Mesendoderm (in vitro differentiated cells): Measurements from ENCODE around the gene B4GALT6.

ENCODE experiments used
- DNase-seq: peaks from one replicate; pipeline ENCODE4 v3.0.0; 2013
- H2AK5ac ChIP-seq: 2 replicates; pipeline ENCODE4 v1.6.1; 2013; ENCODE audit warnings: low read length, inconsistent platforms
- H2BK120ac ChIP-seq: 2 replicates; pipeline ENCODE4 v1.6.1; 2013; ENCODE audit warnings: low read depth, mild to moderate bottlenecking, low read length, moderate library complexity, mixed read lengths
- H2BK15ac ChIP-seq: replicated peaks from 2 replicates; pipeline ENCODE4 v1.6.1; 2013; ENCODE audit warnings: low read depth, mild to moderate bottlenecking, moderate library complexity
- H2BK5ac ChIP-seq: 2 replicates; pipeline ENCODE4 v1.6.1; 2013; ENCODE audit warnings: low read length, inconsistent platforms
- H3K18ac ChIP-seq: 2 replicates; pipeline ENCODE4 v1.6.1; 2013; ENCODE audit warnings: mild to moderate bottlenecking, low read length, mixed read lengths
- H3K23ac ChIP-seq: one replicate; pipeline ENCODE4 v1.6.1; 2013; ENCODE audit warnings: low read length
- H3K27ac ChIP-seq: 2 replicates; pipeline ENCODE4 v1.5.1; 2013; ENCODE audit warnings: low read depth, mild to moderate bottlenecking, inconsistent platforms, low read length, moderate library complexity
- H3K27me3 ChIP-seq: 2 replicates; pipeline ENCODE4 v1.6.1; 2013; ENCODE audit warnings: low read length, control low read depth, mild to moderate bottlenecking, inconsistent platforms; ENCODE audit not compliant: insufficient read depth, poor library complexity
- H3K36me3 ChIP-seq: 2 replicates; pipeline ENCODE4 v1.6.1; 2013; ENCODE audit warnings: low read length, inconsistent platforms; ENCODE audit not compliant: control insufficient read depth, insufficient read depth
- H3K4ac ChIP-seq: one replicate; pipeline ENCODE4 v1.6.1; 2013; ENCODE audit warnings: low read depth, mild to moderate bottlenecking, low read length, moderate library complexity
- H3K4me1 ChIP-seq: 2 replicates; pipeline ENCODE4 v1.6.1; 2013; ENCODE audit warnings: low read depth, low read length, inconsistent platforms; ENCODE audit not compliant: control insufficient read depth
- H3K4me2 ChIP-seq: 2 replicates; pipeline ENCODE4 v1.6.1; 2013; ENCODE audit warnings: low read length
- H3K4me3 ChIP-seq: 2 replicates; pipeline ENCODE4 v1.5.1; 2013; ENCODE audit warnings: mild to moderate bottlenecking, low read length
- H3K56ac ChIP-seq: one replicate; pipeline ENCODE4 v1.6.1; 2013; ENCODE audit warnings: low read length
- H3K79me1 ChIP-seq: 2 replicates; pipeline ENCODE4 v1.6.1; 2013; ENCODE audit warnings: low read length, inconsistent platforms
- H3K79me2 ChIP-seq: 2 replicates; pipeline ENCODE4 v1.6.1; 2013; ENCODE audit warnings: mild to moderate bottlenecking, low read length; ENCODE audit not compliant: control insufficient read depth, insufficient read depth
- H3K9ac ChIP-seq: 2 replicates; pipeline ENCODE4 v1.6.1; 2013; ENCODE audit warnings: low read length, inconsistent platforms
- H4K5ac ChIP-seq: one replicate; pipeline ENCODE4 v1.6.1; 2013; ENCODE audit warnings: low read length
- H4K8ac ChIP-seq: one replicate; pipeline ENCODE4 v1.6.1; 2013; ENCODE audit warnings: low read depth, mild to moderate bottlenecking, control low read depth, low read length, moderate library complexity
- WGBS: extraction: QIAGEN DNeasy Blood & Tissue Kit; methylation state at CpG from one replicate; pipeline ENCODE4 v1.1.7; 2013; ENCODE audit warnings: low lambda C conversion rate, missing lambda C conversion rate; ENCODE audit not compliant: insufficient coverage; ENCODE audit errors: extremely low coverage; 5-methylcytosine and 5-hydroxymethylcytosine counted together

B4GALT6 gene

DNA sequence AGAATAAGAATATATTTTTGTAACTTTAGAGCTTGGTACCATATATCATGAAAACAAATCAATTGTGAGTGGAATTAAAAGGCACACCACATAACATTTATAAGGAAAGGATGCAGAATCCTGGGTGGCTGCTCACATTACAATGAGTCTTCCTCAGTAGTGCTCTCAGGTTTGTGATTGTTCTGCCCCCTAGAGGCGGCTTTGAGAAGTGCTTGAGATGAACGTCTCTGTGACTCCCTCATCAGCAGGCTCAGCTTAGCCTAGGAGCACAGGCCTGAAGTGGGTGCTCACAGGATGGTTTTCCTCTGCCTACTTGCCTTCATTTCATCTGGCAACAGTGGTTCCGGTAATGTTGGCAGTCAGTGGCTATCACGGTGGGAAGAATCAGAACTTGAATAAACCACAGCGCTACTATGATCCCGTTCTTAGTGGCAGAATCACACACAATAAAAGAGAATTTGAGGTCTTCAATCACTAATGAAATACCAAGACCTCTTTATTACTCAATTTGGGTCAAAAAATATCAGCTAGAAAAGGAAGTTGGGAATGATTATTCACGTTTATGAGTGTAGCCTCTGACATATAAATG is 38.1 kb upstream of the B4GALT6 start:
- H3K4me1 ChIP-seq = no peaks in the 10 kb centered on the region
- H3K18ac ChIP-seq = no peak overlapping the region
- no peak overlapping the region for H2AK5ac ChIP-seq
- no peak overlapping the region for H2BK5ac ChIP-seq
- H3K36me3 ChIP-seq = no peaks in the 10 kb centered on the region
- no peak overlapping the region for H3K4ac ChIP-seq
- no peak overlapping the region for H2BK15ac ChIP-seq
- no peaks in the 10 kb centered on the region for H3K79me2 ChIP-seq
- H3K23ac ChIP-seq = no peak overlapping the region
- H2BK120ac ChIP-seq = no peak overlapping the region
- no peak overlapping the region for H3K27ac ChIP-seq
- H3K56ac ChIP-seq = no peak overlapping the region
- H4K5ac ChIP-seq = no peak overlapping the region
- WGBS = no CpG with 5 or more reads among the region's 7 CpGs
- H3K4me3 ChIP-seq = no peak overlapping the region
- peak; percentile 90 for DNase-seq
- no peak overlapping the region for H3K4me2 ChIP-seq
- H3K9ac ChIP-seq = no peak overlapping the region
- no peak overlapping the region for H4K8ac ChIP-seq
- no peaks in the 10 kb centered on the region for H3K79me1 ChIP-seq
- H3K27me3 ChIP-seq = no peaks in the 10 kb centered on the region

DNA sequence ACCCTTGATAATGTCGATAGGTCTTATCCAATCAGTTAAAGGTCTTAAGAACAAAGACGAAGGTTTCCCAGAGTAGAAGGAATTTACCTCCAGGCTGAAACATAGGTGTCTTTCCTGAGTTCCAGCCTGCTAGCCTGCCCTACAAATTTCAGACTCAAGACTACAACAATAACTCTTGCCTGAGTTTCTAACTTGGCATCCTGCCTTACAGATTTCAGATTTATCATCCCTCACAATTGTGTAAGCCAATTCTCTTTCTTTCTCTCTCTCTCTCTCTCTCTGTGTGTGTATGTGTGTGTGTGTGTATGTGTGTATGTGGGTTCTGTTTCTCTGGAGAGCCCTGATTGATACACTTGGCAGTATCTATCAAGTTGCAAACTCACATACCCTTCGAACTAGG is 37.2 kb upstream of the B4GALT6 start:
- no peaks in the 10 kb centered on the region for H3K79me1 ChIP-seq
- H3K27me3 ChIP-seq = no peaks in the 10 kb centered on the region
- no peak overlapping the region for H3K27ac ChIP-seq
- WGBS = no CpG with 5 or more reads among the region's 3 CpGs
- H3K18ac ChIP-seq = no peak overlapping the region
- H3K4me2 ChIP-seq = no peak overlapping the region
- H3K56ac ChIP-seq = no peak overlapping the region
- H2BK15ac ChIP-seq = no peak overlapping the region
- no peak overlapping the region for H3K4ac ChIP-seq
- H2BK5ac ChIP-seq = no peak overlapping the region
- H3K23ac ChIP-seq = no peak overlapping the region
- H2AK5ac ChIP-seq = no peak overlapping the region
- no peak overlapping the region for H3K9ac ChIP-seq
- no peaks in the 10 kb centered on the region for H3K4me1 ChIP-seq
- no peaks in the 10 kb centered on the region for H3K79me2 ChIP-seq
- no peak overlapping the region for H4K8ac ChIP-seq
- no peak overlapping the region for H3K4me3 ChIP-seq
- H3K36me3 ChIP-seq = no peaks in the 10 kb centered on the region
- H4K5ac ChIP-seq = no peak overlapping the region
- H2BK120ac ChIP-seq = no peak overlapping the region
- DNase-seq = peak; percentile 45

DNA sequence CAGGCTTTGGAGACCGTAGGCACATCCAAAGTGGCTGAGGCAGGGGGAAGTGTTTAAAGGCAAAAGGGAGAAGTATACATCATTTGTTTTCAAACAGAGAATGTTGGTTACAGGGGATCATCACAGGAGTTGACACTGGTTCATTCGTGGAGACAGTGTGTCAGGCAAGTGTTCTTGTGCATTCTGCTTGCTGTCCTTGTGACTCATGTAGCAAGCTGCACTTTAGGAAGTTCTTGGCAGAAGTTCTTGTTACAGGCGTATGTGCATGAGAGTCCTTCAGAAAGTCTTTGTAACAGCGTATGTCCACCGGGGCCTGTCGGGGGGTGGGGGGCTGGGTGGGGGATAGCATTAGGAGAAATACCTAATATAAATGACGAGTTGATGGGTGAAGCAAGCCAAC is 36.5 kb upstream of the B4GALT6 start:
- H2AK5ac ChIP-seq = no peak overlapping the region
- no peaks in the 10 kb centered on the region for H3K79me1 ChIP-seq
- no peak overlapping the region for H3K56ac ChIP-seq
- H3K23ac ChIP-seq = no peak overlapping the region
- no CpG with 5 or more reads among the region's 7 CpGs for WGBS
- no peak overlapping the region for H3K4me3 ChIP-seq
- H3K4ac ChIP-seq = no peak overlapping the region
- H2BK5ac ChIP-seq = no peak overlapping the region
- H2BK120ac ChIP-seq = no peak overlapping the region
- no peaks in the 10 kb centered on the region for H3K79me2 ChIP-seq
- no peak overlapping the region for H4K5ac ChIP-seq
- H3K18ac ChIP-seq = no peak overlapping the region
- no peak overlapping the region for H3K4me2 ChIP-seq
- no peak overlapping the region for H3K27ac ChIP-seq
- H3K27me3 ChIP-seq = no peaks in the 10 kb centered on the region
- no peaks in the 10 kb centered on the region for H3K4me1 ChIP-seq
- H3K36me3 ChIP-seq = no peaks in the 10 kb centered on the region
- DNase-seq = no peak
- no peak overlapping the region for H2BK15ac ChIP-seq
- H4K8ac ChIP-seq = no peak overlapping the region
- no peak overlapping the region for H3K9ac ChIP-seq

- H2BK120ac ChIP-seq = no peak overlapping the region
- no peak overlapping the region for H2BK15ac ChIP-seq
- no peak overlapping the region for H3K23ac ChIP-seq
- H3K18ac ChIP-seq = no peak overlapping the region
- no peaks in the 10 kb centered on the region for H3K36me3 ChIP-seq
- no peak for DNase-seq
- no peak overlapping the region for H4K8ac ChIP-seq
- H3K79me2 ChIP-seq = no peaks in the 10 kb centered on the region
- H3K4me2 ChIP-seq = no peak overlapping the region
- H3K27me3 ChIP-seq = no peaks in the 10 kb centered on the region
- no peak overlapping the region for H3K27ac ChIP-seq
- H3K79me1 ChIP-seq = no peaks in the 10 kb centered on the region
- no peak overlapping the region for H3K9ac ChIP-seq
- H3K4ac ChIP-seq = no peak overlapping the region
- H3K4me1 ChIP-seq = no peaks in the 10 kb centered on the region
- no peak overlapping the region for H2AK5ac ChIP-seq
- no peak overlapping the region for H2BK5ac ChIP-seq
- H4K5ac ChIP-seq = no peak overlapping the region
- H3K4me3 ChIP-seq = no peak overlapping the region
- WGBS = no CpG with 5 or more reads among the region's 7 CpGs
- H3K56ac ChIP-seq = no peak overlapping the region
These were observed 35.1 kb upstream of the B4GALT6 start for GRCh38 chr18:31719363-31720006.

GRCh38 chr18:31718386-31718785 is 34.0 kb upstream of the B4GALT6 start:
- H3K9ac ChIP-seq = no peak overlapping the region
- H2BK15ac ChIP-seq = no peak overlapping the region
- H2BK120ac ChIP-seq = no peak overlapping the region
- H3K27me3 ChIP-seq = no peaks in the 10 kb centered on the region
- no peak overlapping the region for H3K56ac ChIP-seq
- no peaks in the 10 kb centered on the region for H3K79me2 ChIP-seq
- DNase-seq = no peak
- no peak overlapping the region for H3K18ac ChIP-seq
- no peak overlapping the region for H3K4me2 ChIP-seq
- no peak overlapping the region for H4K8ac ChIP-seq
- H3K79me1 ChIP-seq = no peaks in the 10 kb centered on the region
- WGBS = no CpG with 5 or more reads among the region's 3 CpGs
- no peak overlapping the region for H2BK5ac ChIP-seq
- H3K4ac ChIP-seq = no peak overlapping the region
- no peak overlapping the region for H4K5ac ChIP-seq
- no peaks in the 10 kb centered on the region for H3K36me3 ChIP-seq
- no peaks in the 10 kb centered on the region for H3K4me1 ChIP-seq
- H3K4me3 ChIP-seq = no peak overlapping the region
- no peak overlapping the region for H3K23ac ChIP-seq
- H3K27ac ChIP-seq = no peak overlapping the region
- H2AK5ac ChIP-seq = no peak overlapping the region

GRCh38 chr18:31716362-31716761 is 32.0 kb upstream of the B4GALT6 start:
- Histone ChIP-seq H3K4ac (no peak overlapping the region), H3K4me2 (no peak overlapping the region), H3K9ac (no peak overlapping the region), H3K4me1 (no peaks in the 10 kb centered on the region), H3K79me1 (no peaks in the 10 kb centered on the region), H2BK15ac (no peak overlapping the region), H2AK5ac (no peak overlapping the region), H2BK5ac (no peak overlapping the region), H2BK120ac (no peak overlapping the region), H3K18ac (no peak overlapping the region), H3K27me3 (no peaks in the 10 kb centered on the region), H3K56ac (no peak overlapping the region), H4K5ac (no peak overlapping the region), H3K27ac (no peak overlapping the region), H3K79me2 (no peaks in the 10 kb centered on the region), H4K8ac (no peak overlapping the region), H3K4me3 (no peak overlapping the region), H3K36me3 (no peaks in the 10 kb centered on the region), H3K23ac (no peak overlapping the region)
- no peak for DNase-seq
- WGBS = no CpG with 5 or more reads among the region's 3 CpGs
